Esophagus squamous epithelium (tissue), 5 donors: ENCODE results near the gene CD300LF. TPM values are rescaled to one million over a fixed set of nuclear protein-coding genes. Genes with fewer than 3 reads are reported as not detected.

Source experiments
- DNase-seq: peaks from one replicate; lab custom pipeline; 2025; lab: John Stamatoyannopoulos, UW
- H3K27ac ChIP-seq, 4 donors: fragments of 200-600 bp; sonication (generic); one replicate each; pipeline ENCODE4 v1.5.1; 2016 to 2019; ENCODE audit warnings: mild to moderate bottlenecking in 1 of 4
- H3K27me3 ChIP-seq, 4 donors: fragments of 200-600 bp; sonication (generic); 1 replicate in 3 of 4; 2 replicates in 1 of 4; pipeline versions ENCODE4 v1.5.1 to v1.6.0; 2017 to 2021; ENCODE audit warnings: antibody characterized with exemption in 1 of 4
- H3K36me3 ChIP-seq, 3 donors: fragments of 200-600 bp; sonication (generic); one replicate each; pipeline ENCODE4 v1.5.1; 2016 to 2019
- H3K4me1 ChIP-seq, 3 donors: fragments of 200-600 bp; sonication (generic); one replicate each; pipeline ENCODE4 v1.5.1; 2017 to 2019
- H3K4me3 ChIP-seq, 4 donors: fragments of 200-600 bp; sonication (generic); 1 replicate in 3 of 4; 2 replicates in 1 of 4; pipeline ENCODE4 v1.5.1; 2016 to 2019; ENCODE audit warnings: mild to moderate bottlenecking in 2 of 4, moderate library complexity in 1 of 4
- H3K9me3 ChIP-seq, 3 donors: fragments of 200-600 bp; sonication (generic); one replicate each; pipeline ENCODE4 v1.5.1; 2016 to 2019
- CTCF ChIP-seq, 6 experiments: fragments of 450-650 bp in 4 of 6; fragments of 200-600 bp in 2 of 6; sonication (generic) in 2 of 6; IDR thresholded peaks; one replicate each; pipeline ENCODE4 v1.5.1; 2016 to 2019; ENCODE audit warnings: antibody characterized with exemption in 6 of 6, mild to moderate bottlenecking in 4 of 6, moderate library complexity in 4 of 6
- POLR2A ChIP-seq, 4 donors: fragments of 450-650 bp; IDR thresholded peaks; one replicate each; pipeline ENCODE4 v1.6.1; 2017; ENCODE audit warnings: antibody characterized with exemption in 4 of 4, mild to moderate bottlenecking in 4 of 4, moderate library complexity in 3 of 4
- WGBS, 2 donors: methylation state at CpG; one replicate each; pipeline ENCODE4 v1.1.5; 2018; 5-methylcytosine and 5-hydroxymethylcytosine counted together
- intact Hi-C: fragments of 100-400 bp; cut with DNase I; formaldehyde crosslinking; loops from one replicate; pipeline ENCODE4 v1.15.0; 2022
- total RNA-seq, 4 donors: library from RNA; depleted of rRNA; stranded (reverse); fragments of >200 nt; gene quantifications; one replicate each; pipeline ENCODE4 v1.1.0, GENCODE V29; 2016
- donor health status: DM: yes; HTN: yes; CAD: no.

Gene CD300LF
- total RNA-seq, 4 donors from 2014 or later, result 0.48 to 1.3 (median 0.89) TPM

GRCh38 chr17:74740641-74741387 is 28.1 kb upstream of the CD300LF start:
- 63 to 93% methylated on average over 3 to 5 of the region's 17 CpGs for WGBS, 2 donors
- Histone ChIP-seq H3K4me3 (no peak overlapping the region), H3K27ac (no peak overlapping the region), H3K27me3 (peaks cover 0 to 76% (median 7%) of the 10 kb centered on the region in 4 donors), H3K36me3 (no peaks in the 10 kb centered on the region), H3K4me1 (peaks cover 20 to 74% (median 32%) of the 10 kb centered on the region in 3 donors), H3K9me3 (no peaks in the 10 kb centered on the region)
- TF ChIP-seq POLR2A (IDR thresholded peaks at IDR 0.05) (no peak), CTCF (IDR thresholded peaks at IDR 0.05) (no peak)
- intact Hi-C loops, result no loop called here
- no peak for DNase-seq

- Histone ChIP-seq H3K27ac (no peak overlapping the region), H3K36me3 (no peaks in the 10 kb centered on the region), H3K9me3 (no peaks in the 10 kb centered on the region), H3K4me1 (peaks cover 20 to 68% (median 30%) of the 10 kb centered on the region in 3 donors), H3K4me3 (no peak overlapping the region), H3K27me3 (peaks cover 0 to 83% (median 7%) of the 10 kb centered on the region in 4 donors)
- intact Hi-C loops, result no loop called here
- TF ChIP-seq POLR2A (IDR thresholded peaks at IDR 0.05), result no peak
- no peak for TF ChIP-seq CTCF (IDR thresholded peaks at IDR 0.05)
- WGBS, 2 donors, result 79 to 86% methylated on average over 6 of the region's 6 CpGs
- DNase-seq, result no peak
Measured at GRCh38 chr17:74740173-74740572, 27.4 kb upstream of the CD300LF start.

- no peak for DNase-seq
- Histone ChIP-seq H3K36me3 (no peaks in the 10 kb centered on the region), H3K9me3 (no peaks in the 10 kb centered on the region), H3K4me1 (peaks cover 20 to 59% (median 25%) of the 10 kb centered on the region in 3 donors), H3K4me3 (no peak overlapping the region), H3K27ac (peak overlapping the region in 2 of 4 donors; percentile 9 to 67), H3K27me3 (peaks cover 0 to 89% (median 7%) of the 10 kb centered on the region in 4 donors)
- no peak for TF ChIP-seq POLR2A (IDR thresholded peaks at IDR 0.05)
- no peak for TF ChIP-seq CTCF (IDR thresholded peaks at IDR 0.05)
- intact Hi-C loops, result no loop called here
- 69 to 83% methylated on average over 11 to 12 of the region's 12 CpGs for WGBS, 2 donors
Measured at GRCh38 chr17:74739227-74739831, 26.6 kb upstream of the CD300LF start.

- DNase-seq, result no peak
- H3K27me3 ChIP-seq, result peaks cover 0 to 97% (median 7%) of the 10 kb centered on the region in 4 donors
- no peaks in the 10 kb centered on the region for H3K9me3 ChIP-seq
- 0 to 37% methylated on average over 2 to 6 of the region's 16 CpGs for WGBS, 2 donors
- H3K4me1 ChIP-seq, result peaks cover 20 to 53% (median 25%) of the 10 kb centered on the region in 3 donors
- H3K27ac ChIP-seq, result peak overlapping the region in 3 of 4 donors; percentile 3 to 67 (median 64)
- TF ChIP-seq CTCF (IDR thresholded peaks at IDR 0.05) (no peak), POLR2A (IDR thresholded peaks at IDR 0.05) (peak in 1 of 4 donors; percentile 44)
- intact Hi-C loops, result no loop called here
- peak overlapping the region in 3 of 4 donors; percentile 29 to 66 (median 44) for H3K4me3 ChIP-seq
- H3K36me3 ChIP-seq, result no peaks in the 10 kb centered on the region
Measured at GRCh38 chr17:74738051-74738996, 25.6 kb upstream of the CD300LF start.
